GM23338 (cell line): ENCODE results near the gene PCBP3. TPM values are rescaled to one million over a fixed set of nuclear protein-coding genes. Genes with fewer than 3 reads are reported as not detected.

Experiments
- ATAC-seq: fragments of 200-7000 bp; cut with Tn5 transposase; 3 replicates; pipeline ENCODE4 v1.9.1; 2020
- DNase-seq: peaks from one replicate; pipeline ENCODE4 v3.0.0-alpha.2; 2015; ENCODE audit warnings: low spot score
- H2AFZ ChIP-seq: fragments of 200-600 bp; sonication (generic); 2 replicates; pipeline ENCODE4 v1.8.0; 2016; ENCODE audit warnings: antibody characterized with exemption, mild to moderate bottlenecking, moderate library complexity
- H3F3A ChIP-seq: fragments of 200-600 bp; sonication (generic); replicated peaks from 2 replicates; pipeline ENCODE4 v1.8.0; 2017; ENCODE audit warnings: antibody characterized with exemption, mixed run types, low read depth
- H3K27ac ChIP-seq: fragments of 200-600 bp; sonication (generic); 2 replicates; pipeline ENCODE4 v1.6.1; 2016; ENCODE audit warnings: low read depth
- H3K27me3 ChIP-seq: fragments of 200-600 bp; sonication (generic); 2 replicates; pipeline ENCODE4 v1.8.0; 2016; ENCODE audit warnings: mild to moderate bottlenecking, mixed run types, moderate library complexity; ENCODE audit not compliant: insufficient read depth
- H3K36me3 ChIP-seq: fragments of 200-600 bp; sonication (generic); 2 replicates; pipeline ENCODE4 v1.8.0; 2016; ENCODE audit warnings: mild to moderate bottlenecking; ENCODE audit not compliant: insufficient read depth
- H3K4me1 ChIP-seq: fragments of 200-600 bp; sonication (generic); 2 replicates; pipeline ENCODE4 v1.8.0; 2016; ENCODE audit warnings: mild to moderate bottlenecking, moderate library complexity; ENCODE audit not compliant: insufficient read depth
- H3K4me2 ChIP-seq: fragments of 200-600 bp; sonication (generic); 2 replicates; pipeline ENCODE4 v1.7.1; 2017; ENCODE audit warnings: mixed run types
- H3K4me3 ChIP-seq: fragments of 200-600 bp; sonication (generic); 2 replicates; pipeline ENCODE4 v1.6.1; 2016; ENCODE audit warnings: mixed run types
- H3K79me2 ChIP-seq: fragments of 200-600 bp; sonication (generic); replicated peaks from 2 replicates; pipeline ENCODE4 v1.8.0; 2017; ENCODE audit warnings: mild to moderate bottlenecking; ENCODE audit not compliant: insufficient read depth
- H3K9me2 ChIP-seq: fragments of 200-600 bp; sonication (generic); 2 replicates; pipeline ENCODE4 v1.8.0; 2017; ENCODE audit not compliant: insufficient read depth
- H4K20me1 ChIP-seq: fragments of 200-600 bp; sonication (generic); replicated peaks from 2 replicates; pipeline ENCODE4 v1.8.0; 2017; ENCODE audit warnings: mild to moderate bottlenecking; ENCODE audit not compliant: insufficient read depth
- H3K27ac Mint-ChIP-seq: 2 replicates; pipeline ENCODE4 v1.8.0; 2020; ENCODE audit warnings: inconsistent platforms, mild to moderate bottlenecking, moderate library complexity, mixed read lengths
- H3K27me3 Mint-ChIP-seq: 3 replicates; pipeline ENCODE4 v1.8.0; 2022; ENCODE audit warnings: low read depth, mild to moderate bottlenecking, moderate library complexity, mixed read lengths, inconsistent platforms; ENCODE audit not compliant: insufficient read depth, poor library complexity
- H3K36me3 Mint-ChIP-seq: 3 replicates; pipeline ENCODE4 v1.8.0; 2021; ENCODE audit warnings: low read depth, mild to moderate bottlenecking, inconsistent platforms, moderate library complexity, mixed read lengths
- H3K4me1 Mint-ChIP-seq: 3 replicates; pipeline ENCODE4 v1.8.0; 2020; ENCODE audit warnings: mild to moderate bottlenecking, inconsistent platforms, mixed read lengths
- H3K4me3 Mint-ChIP-seq: 3 replicates; pipeline ENCODE4 v1.8.0; 2021; ENCODE audit warnings: moderate library complexity, mild to moderate bottlenecking, inconsistent platforms, mixed read lengths
- H3K9me3 Mint-ChIP-seq: 3 replicates; pipeline ENCODE4 v1.8.0; 2020; ENCODE audit warnings: moderate library complexity, mild to moderate bottlenecking, inconsistent platforms, mixed read lengths
- CREB1 ChIP-seq: fragments of 250-450 bp; sonication (Bioruptor Pico); IDR thresholded peaks from 2 replicates; pipeline ENCODE4 v1.5.0; 2020; ENCODE audit warnings: low read depth, mild to moderate bottlenecking, moderate library complexity
- POLR2AphosphoS5 ChIP-seq: IDR thresholded peaks from 2 replicates; pipeline ENCODE4 v1.6.1; 2016; ENCODE audit warnings: antibody characterized with exemption, low read depth
- ZNF331 ChIP-seq: fragments of 250-450 bp; sonication (Bioruptor Pico); IDR thresholded peaks from 2 replicates; pipeline ENCODE4 v1.5.0; 2020; ENCODE audit warnings: low read depth, mild to moderate bottlenecking, moderate library complexity
- polyA plus RNA-seq: library from polyadenylated mRNA; unstranded; fragments of >200 nt; fragmentation: Nextera tagmentation; extraction: Ambion mirVana; gene quantifications from 2 replicates; pipeline ENCODE4 v1.2.1, GENCODE V29; 2016
- total RNA-seq: library from RNA; depleted of rRNA; stranded (reverse); fragments of >200 nt; shearing (Covaris generic); gene quantifications from 2 replicates; pipeline ENCODE4 v1.2.3, GENCODE V29; 2014
- TF ChIP-seq, protein P1 (sequence below): IDR thresholded peaks from one replicate; pipeline ENCODE4 v1.6.1; 2018; ENCODE audit warnings: antibody characterized with exemption; ENCODE audit not compliant: unreplicated experiment
- TF ChIP-seq, protein P2 (sequence below): fragments of 250-450 bp; sonication (Bioruptor Pico); IDR thresholded peaks from 2 replicates; pipeline ENCODE4 v1.5.0; 2020; ENCODE audit warnings: mild to moderate bottlenecking, moderate library complexity

The PCBP3 gene
- total and polyA plus RNA-seq, 2 experiments from 2014 or later: 7.1 to 9.1 TPM

GRCh38 chr21:45595574-45596295 is 47.8 kb upstream of the PCBP3 start (continued):
- TF ChIP-seq, protein P1, sequence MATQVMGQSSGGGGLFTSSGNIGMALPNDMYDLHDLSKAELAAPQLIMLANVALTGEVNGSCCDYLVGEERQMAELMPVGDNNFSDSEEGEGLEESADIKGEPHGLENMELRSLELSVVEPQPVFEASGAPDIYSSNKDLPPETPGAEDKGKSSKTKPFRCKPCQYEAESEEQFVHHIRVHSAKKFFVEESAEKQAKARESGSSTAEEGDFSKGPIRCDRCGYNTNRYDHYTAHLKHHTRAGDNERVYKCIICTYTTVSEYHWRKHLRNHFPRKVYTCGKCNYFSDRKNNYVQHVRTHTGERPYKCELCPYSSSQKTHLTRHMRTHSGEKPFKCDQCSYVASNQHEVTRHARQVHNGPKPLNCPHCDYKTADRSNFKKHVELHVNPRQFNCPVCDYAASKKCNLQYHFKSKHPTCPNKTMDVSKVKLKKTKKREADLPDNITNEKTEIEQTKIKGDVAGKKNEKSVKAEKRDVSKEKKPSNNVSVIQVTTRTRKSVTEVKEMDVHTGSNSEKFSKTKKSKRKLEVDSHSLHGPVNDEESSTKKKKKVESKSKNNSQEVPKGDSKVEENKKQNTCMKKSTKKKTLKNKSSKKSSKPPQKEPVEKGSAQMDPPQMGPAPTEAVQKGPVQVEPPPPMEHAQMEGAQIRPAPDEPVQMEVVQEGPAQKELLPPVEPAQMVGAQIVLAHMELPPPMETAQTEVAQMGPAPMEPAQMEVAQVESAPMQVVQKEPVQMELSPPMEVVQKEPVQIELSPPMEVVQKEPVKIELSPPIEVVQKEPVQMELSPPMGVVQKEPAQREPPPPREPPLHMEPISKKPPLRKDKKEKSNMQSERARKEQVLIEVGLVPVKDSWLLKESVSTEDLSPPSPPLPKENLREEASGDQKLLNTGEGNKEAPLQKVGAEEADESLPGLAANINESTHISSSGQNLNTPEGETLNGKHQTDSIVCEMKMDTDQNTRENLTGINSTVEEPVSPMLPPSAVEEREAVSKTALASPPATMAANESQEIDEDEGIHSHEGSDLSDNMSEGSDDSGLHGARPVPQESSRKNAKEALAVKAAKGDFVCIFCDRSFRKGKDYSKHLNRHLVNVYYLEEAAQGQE: no peak
- TF ChIP-seq, protein P2, sequence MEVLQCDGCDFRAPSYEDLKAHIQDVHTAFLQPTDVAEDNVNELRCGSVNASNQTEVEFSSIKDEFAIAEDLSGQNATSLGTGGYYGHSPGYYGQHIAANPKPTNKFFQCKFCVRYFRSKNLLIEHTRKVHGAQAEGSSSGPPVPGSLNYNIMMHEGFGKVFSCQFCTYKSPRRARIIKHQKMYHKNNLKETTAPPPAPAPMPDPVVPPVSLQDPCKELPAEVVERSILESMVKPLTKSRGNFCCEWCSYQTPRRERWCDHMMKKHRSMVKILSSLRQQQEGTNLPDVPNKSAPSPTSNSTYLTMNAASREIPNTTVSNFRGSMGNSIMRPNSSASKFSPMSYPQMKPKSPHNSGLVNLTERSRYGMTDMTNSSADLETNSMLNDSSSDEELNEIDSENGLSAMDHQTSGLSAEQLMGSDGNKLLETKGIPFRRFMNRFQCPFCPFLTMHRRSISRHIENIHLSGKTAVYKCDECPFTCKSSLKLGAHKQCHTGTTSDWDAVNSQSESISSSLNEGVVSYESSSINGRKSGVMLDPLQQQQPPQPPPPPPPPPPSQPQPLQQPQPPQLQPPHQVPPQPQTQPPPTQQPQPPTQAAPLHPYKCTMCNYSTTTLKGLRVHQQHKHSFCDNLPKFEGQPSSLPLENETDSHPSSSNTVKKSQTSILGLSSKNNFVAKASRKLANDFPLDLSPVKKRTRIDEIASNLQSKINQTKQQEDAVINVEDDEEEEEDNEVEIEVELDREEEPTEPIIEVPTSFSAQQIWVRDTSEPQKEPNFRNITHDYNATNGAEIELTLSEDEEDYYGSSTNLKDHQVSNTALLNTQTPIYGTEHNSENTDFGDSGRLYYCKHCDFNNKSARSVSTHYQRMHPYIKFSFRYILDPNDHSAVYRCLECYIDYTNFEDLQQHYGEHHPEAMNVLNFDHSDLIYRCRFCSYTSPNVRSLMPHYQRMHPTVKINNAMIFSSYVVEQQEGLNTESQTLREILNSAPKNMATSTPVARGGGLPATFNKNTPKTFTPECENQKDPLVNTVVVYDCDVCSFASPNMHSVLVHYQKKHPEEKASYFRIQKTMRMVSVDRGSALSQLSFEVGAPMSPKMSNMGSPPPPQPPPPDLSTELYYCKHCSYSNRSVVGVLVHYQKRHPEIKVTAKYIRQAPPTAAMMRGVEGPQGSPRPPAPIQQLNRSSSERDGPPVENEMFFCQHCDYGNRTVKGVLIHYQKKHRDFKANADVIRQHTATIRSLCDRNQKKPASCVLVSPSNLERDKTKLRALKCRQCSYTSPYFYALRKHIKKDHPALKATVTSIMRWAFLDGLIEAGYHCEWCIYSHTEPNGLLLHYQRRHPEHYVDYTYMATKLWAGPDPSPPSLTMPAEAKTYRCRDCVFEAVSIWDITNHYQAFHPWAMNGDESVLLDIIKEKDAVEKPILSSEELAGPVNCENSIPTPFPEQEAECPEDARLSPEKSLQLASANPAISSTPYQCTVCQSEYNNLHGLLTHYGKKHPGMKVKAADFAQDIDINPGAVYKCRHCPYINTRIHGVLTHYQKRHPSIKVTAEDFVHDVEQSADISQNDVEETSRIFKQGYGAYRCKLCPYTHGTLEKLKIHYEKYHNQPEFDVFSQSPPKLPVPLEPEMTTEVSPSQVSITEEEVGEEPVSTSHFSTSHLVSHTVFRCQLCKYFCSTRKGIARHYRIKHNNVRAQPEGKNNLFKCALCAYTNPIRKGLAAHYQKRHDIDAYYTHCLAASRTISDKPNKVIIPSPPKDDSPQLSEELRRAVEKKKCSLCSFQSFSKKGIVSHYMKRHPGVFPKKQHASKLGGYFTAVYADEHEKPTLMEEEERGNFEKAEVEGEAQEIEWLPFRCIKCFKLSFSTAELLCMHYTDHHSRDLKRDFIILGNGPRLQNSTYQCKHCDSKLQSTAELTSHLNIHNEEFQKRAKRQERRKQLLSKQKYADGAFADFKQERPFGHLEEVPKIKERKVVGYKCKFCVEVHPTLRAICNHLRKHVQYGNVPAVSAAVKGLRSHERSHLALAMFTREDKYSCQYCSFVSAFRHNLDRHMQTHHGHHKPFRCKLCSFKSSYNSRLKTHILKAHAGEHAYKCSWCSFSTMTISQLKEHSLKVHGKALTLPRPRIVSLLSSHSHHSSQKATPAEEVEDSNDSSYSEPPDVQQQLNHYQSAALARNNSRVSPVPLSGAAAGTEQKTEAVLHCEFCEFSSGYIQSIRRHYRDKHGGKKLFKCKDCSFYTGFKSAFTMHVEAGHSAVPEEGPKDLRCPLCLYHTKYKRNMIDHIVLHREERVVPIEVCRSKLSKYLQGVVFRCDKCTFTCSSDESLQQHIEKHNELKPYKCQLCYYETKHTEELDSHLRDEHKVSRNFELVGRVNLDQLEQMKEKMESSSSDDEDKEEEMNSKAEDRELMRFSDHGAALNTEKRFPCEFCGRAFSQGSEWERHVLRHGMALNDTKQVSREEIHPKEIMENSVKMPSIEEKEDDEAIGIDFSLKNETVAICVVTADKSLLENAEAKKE (CRISPR knock-in tag): no peak
- TF ChIP-seq ZNF331 (CRISPR knock-in tag): no peak

DNA sequence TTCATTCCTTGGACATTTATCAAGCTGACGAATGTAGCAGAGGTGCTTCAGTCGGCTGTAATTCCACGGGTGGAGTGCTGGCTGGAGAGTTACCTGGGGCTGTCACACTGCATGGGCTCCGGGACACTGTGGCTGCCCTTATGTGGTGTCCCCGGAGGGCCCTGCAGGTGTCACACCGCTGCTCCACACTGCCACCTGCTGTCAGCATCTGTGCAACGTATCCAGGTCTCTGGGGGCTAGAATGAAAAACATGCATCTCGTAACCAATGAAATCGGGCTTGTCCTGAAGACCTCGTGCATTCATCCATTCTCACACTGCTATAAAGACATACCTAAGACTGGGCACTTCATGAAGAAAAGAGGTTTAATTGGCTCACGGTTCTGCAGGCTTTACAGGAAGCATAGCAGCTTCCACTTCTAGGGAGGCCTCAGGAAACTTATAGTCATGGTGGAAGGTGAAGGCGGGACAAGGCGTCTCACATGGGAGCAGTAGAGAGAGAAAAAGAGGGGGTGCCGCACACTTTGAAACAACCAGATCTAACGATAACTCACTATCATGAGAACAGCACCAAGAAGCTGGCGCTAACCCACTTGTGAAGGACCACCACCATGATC is 46.7 kb upstream of the PCBP3 start:
- Mint-ChIP-seq H3K27ac (no peak overlapping the region), H3K36me3 (peaks cover 12% of the 10 kb centered on the region), H3K27me3 (peaks cover 4% of the 10 kb centered on the region), H3K9me3 (peaks cover 13% of the 10 kb centered on the region), H3K4me3 (no peak overlapping the region), H3K4me1 (no peaks in the 10 kb centered on the region)
- Histone ChIP-seq H3K79me2 (no peaks in the 10 kb centered on the region), H3K27me3 (no peaks in the 10 kb centered on the region), H4K20me1 (no peaks in the 10 kb centered on the region; the same call in 1 of the 2 replicates), H2AFZ (no peak overlapping the region), H3K27ac (no peak overlapping the region), H3F3A (no peaks in the 10 kb centered on the region), H3K36me3 (no peaks in the 10 kb centered on the region), H3K9me2 (no peaks in the 10 kb centered on the region), H3K4me1 (no peaks in the 10 kb centered on the region), H3K4me3 (no peak overlapping the region), H3K4me2 (no peak overlapping the region)
- DNase-seq: peak; percentile 91
- ATAC-seq: peak; percentile 98
- no peak for TF ChIP-seq POLR2AphosphoS5
- peak; percentile 47; the same call in 1 of the 2 replicates for TF ChIP-seq CREB1
